ENCODE data around the gene RAI14.

DNA sequence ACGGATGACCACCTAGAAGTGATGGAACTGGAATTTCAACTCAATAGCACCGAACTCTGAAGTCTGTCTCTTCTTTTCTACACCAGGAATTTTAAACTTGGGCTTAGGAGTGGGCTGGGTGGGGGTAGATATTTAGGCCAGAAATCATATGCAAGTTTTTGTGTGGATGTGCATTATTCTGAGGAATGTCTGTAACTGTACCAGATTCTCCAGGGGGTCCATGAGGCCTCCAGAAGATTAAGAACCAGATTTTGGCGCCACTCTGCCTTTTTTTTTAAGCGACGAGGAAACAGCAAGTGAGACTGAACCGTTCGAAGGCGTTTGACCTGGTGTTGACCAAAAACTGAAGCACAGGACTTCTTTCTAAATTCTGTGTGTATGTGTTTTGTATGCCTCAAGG, 94.1 kb downstream of the RAI14 start:
- TF ChIP-seq, protein P1, sequence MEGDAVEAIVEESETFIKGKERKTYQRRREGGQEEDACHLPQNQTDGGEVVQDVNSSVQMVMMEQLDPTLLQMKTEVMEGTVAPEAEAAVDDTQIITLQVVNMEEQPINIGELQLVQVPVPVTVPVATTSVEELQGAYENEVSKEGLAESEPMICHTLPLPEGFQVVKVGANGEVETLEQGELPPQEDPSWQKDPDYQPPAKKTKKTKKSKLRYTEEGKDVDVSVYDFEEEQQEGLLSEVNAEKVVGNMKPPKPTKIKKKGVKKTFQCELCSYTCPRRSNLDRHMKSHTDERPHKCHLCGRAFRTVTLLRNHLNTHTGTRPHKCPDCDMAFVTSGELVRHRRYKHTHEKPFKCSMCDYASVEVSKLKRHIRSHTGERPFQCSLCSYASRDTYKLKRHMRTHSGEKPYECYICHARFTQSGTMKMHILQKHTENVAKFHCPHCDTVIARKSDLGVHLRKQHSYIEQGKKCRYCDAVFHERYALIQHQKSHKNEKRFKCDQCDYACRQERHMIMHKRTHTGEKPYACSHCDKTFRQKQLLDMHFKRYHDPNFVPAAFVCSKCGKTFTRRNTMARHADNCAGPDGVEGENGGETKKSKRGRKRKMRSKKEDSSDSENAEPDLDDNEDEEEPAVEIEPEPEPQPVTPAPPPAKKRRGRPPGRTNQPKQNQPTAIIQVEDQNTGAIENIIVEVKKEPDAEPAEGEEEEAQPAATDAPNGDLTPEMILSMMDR (IDR thresholded peaks at IDR 0.05) = no peak
- TF ChIP-seq POLR2A (IDR thresholded peaks at IDR 0.05) = no peak

All from testis (tissue), 2 donors.